Smooth muscle cell (in vitro differentiated cells): ENCODE results near the gene IQCN. TPM values are rescaled to one million over a fixed set of nuclear protein-coding genes. Genes with fewer than 3 reads are reported as not detected.

ENCODE experiments used
- DNase-seq: peaks from one replicate; lab custom pipeline; 2025; ENCODE audit not compliant: unreplicated experiment; lab: John Stamatoyannopoulos, UW
- H2AFZ ChIP-seq: fragments of 200-600 bp; sonication (generic); 2 replicates; pipeline ENCODE4 v1.6.0; 2016; ENCODE audit warnings: antibody characterized with exemption, low read depth, mild to moderate bottlenecking
- H3F3A ChIP-seq: fragments of 200-600 bp; sonication (generic); 2 replicates; pipeline ENCODE4 v1.6.0; 2017; ENCODE audit warnings: antibody characterized with exemption, low read depth
- H3K27ac ChIP-seq: fragments of 200-600 bp; sonication (generic); 2 replicates; pipeline ENCODE4 v1.5.1; 2016; ENCODE audit warnings: low read depth, mild to moderate bottlenecking
- H3K27me3 ChIP-seq: fragments of 200-600 bp; sonication (generic); 2 replicates; pipeline ENCODE4 v1.6.1; 2016; ENCODE audit warnings: low read depth, mild to moderate bottlenecking
- H3K36me3 ChIP-seq: fragments of 200-600 bp; sonication (generic); 2 replicates; pipeline ENCODE4 v1.5.1; 2016; ENCODE audit warnings: low read depth
- H3K4me1 ChIP-seq: fragments of 200-600 bp; sonication (generic); 2 replicates; pipeline ENCODE4 v1.5.1; 2016; ENCODE audit warnings: low read depth
- H3K4me2 ChIP-seq: fragments of 200-600 bp; sonication (generic); 2 replicates; pipeline ENCODE4 v1.6.0; 2016; ENCODE audit warnings: mild to moderate bottlenecking
- H3K4me3 ChIP-seq: fragments of 200-600 bp; sonication (generic); 2 replicates; pipeline ENCODE4 v1.5.1; 2016; ENCODE audit warnings: mild to moderate bottlenecking
- H3K79me2 ChIP-seq: fragments of 200-600 bp; sonication (generic); 2 replicates; pipeline ENCODE4 v1.6.0; 2016; ENCODE audit warnings: low read depth, mild to moderate bottlenecking
- H3K9ac ChIP-seq: fragments of 200-600 bp; sonication (generic); 2 replicates; pipeline ENCODE4 v1.6.0; 2016; ENCODE audit warnings: low read depth
- H3K9me3 ChIP-seq: fragments of 200-600 bp; sonication (generic); replicated peaks from 2 replicates; pipeline ENCODE4 v1.5.1; 2016; ENCODE audit warnings: low read depth
- H4K20me1 ChIP-seq: fragments of 200-600 bp; sonication (generic); 2 replicates; pipeline ENCODE4 v1.6.0; 2016; ENCODE audit warnings: low read depth
- CTCF ChIP-seq: fragments of 200-600 bp; sonication (generic); IDR thresholded peaks from 2 replicates; pipeline ENCODE4 v1.5.1; 2017; ENCODE audit warnings: borderline replicate concordance, mild to moderate bottlenecking, antibody characterized with exemption; ENCODE audit not compliant: insufficient read depth, poor library complexity, severe bottlenecking
- WGBS: methylation state at CpG from one replicate; pipeline ENCODE4 v1.1.7; 2016; ENCODE audit warnings: low lambda C conversion rate; 5-methylcytosine and 5-hydroxymethylcytosine counted together
- polyA plus RNA-seq: library from polyadenylated mRNA; unstranded; fragments of >200 nt; fragmentation: Nextera tagmentation; extraction: Ambion mirVana; gene quantifications from 2 replicates; pipeline ENCODE4 v1.2.1, GENCODE V29; 2016
- total RNA-seq: library from RNA; depleted of rRNA; stranded (reverse); fragments of >200 nt; gene quantifications from 2 replicates; pipeline ENCODE4 v1.2.3, GENCODE V29; 2014

Gene IQCN
- total and polyA plus RNA-seq, 2 experiments from 2014 or later, result 2.5 to 4.9 TPM

GRCh38 chr19:18321734-18322102, 47.5 kb upstream of the IQCN start:
- no peak for TF ChIP-seq CTCF
- Histone ChIP-seq H3K4me2 (peak overlapping the region; percentile 97), H4K20me1 (no peaks in the 10 kb centered on the region), H3K4me1 (peaks cover 22% of the 10 kb centered on the region), H3K27me3 (no peaks in the 10 kb centered on the region), H3K4me3 (peak overlapping the region; percentile 63), H2AFZ (no peak overlapping the region), H3K36me3 (no peaks in the 10 kb centered on the region), H3K9me3 (no peaks in the 10 kb centered on the region), H3K27ac (peak overlapping the region; percentile 65), H3K9ac (no peak overlapping the region), H3K79me2 (peaks cover 39% of the 10 kb centered on the region), H3F3A (peaks cover 24% of the 10 kb centered on the region)
- whole genome bisulfite sequencing, result 4% methylated on average over 9 of the region's 9 CpGs
- DNase-seq, result no peak

GRCh38 chr19:18320865-18321733, 46.8 kb upstream of the IQCN start:
- no peak overlapping the region for H2AFZ ChIP-seq

GRCh38 chr19:18319591-18320135, 45.4 kb upstream of the IQCN start:
- WGBS, result 89% methylated on average over 7 of the region's 7 CpGs
- DNase-seq, result no peak
- TF ChIP-seq CTCF, result no peak

More at GRCh38 chr19:18320865-18321733, 46.8 kb upstream of the IQCN start:
- no peaks in the 10 kb centered on the region for H3K36me3 ChIP-seq
- peaks cover 39% of the 10 kb centered on the region for H3K79me2 ChIP-seq
- no peaks in the 10 kb centered on the region for H3K9me3 ChIP-seq
- H3F3A ChIP-seq, result peaks cover 24% of the 10 kb centered on the region
- H4K20me1 ChIP-seq, result no peaks in the 10 kb centered on the region
- TF ChIP-seq CTCF, result no peak
- H3K4me2 ChIP-seq, result peak overlapping the region; percentile 97
- WGBS, result 68% methylated on average over 14 of the region's 14 CpGs
- no peak for DNase-seq
- no peaks in the 10 kb centered on the region for H3K27me3 ChIP-seq
- H3K4me3 ChIP-seq, result no peak overlapping the region
- peak overlapping the region; percentile 65 for H3K27ac ChIP-seq
- H3K9ac ChIP-seq, result no peak overlapping the region
- peaks cover 22% of the 10 kb centered on the region for H3K4me1 ChIP-seq

More at GRCh38 chr19:18319591-18320135, 45.4 kb upstream of the IQCN start:
- no peak overlapping the region for H3K9ac ChIP-seq
- H3K27ac ChIP-seq, result no peak overlapping the region
- H3K4me2 ChIP-seq, result no peak overlapping the region
- no peaks in the 10 kb centered on the region for H3K9me3 ChIP-seq
- peaks cover 44% of the 10 kb centered on the region for H3K79me2 ChIP-seq
- peaks cover 22% of the 10 kb centered on the region for H3K4me1 ChIP-seq
- H2AFZ ChIP-seq, result no peak overlapping the region
- H3F3A ChIP-seq, result peaks cover 24% of the 10 kb centered on the region
- H3K36me3 ChIP-seq, result no peaks in the 10 kb centered on the region
- no peaks in the 10 kb centered on the region for H3K27me3 ChIP-seq
- H3K4me3 ChIP-seq, result no peak overlapping the region
- no peaks in the 10 kb centered on the region for H4K20me1 ChIP-seq
